Caco-2 (cell line): ENCODE measurements around the gene POU2AF1. TPM values are rescaled to one million over a fixed set of nuclear protein-coding genes. Genes with fewer than 3 reads are reported as not detected.

Experiments used
- BruUV-seq: library from RNA; stranded (reverse); fragments of 400-500 nt; replicated peaks from 2 replicates; lab custom pipeline; 2021; lab: Mats Ljungman, UMichigan
- CTCF ChIA-PET: fragments of 300-600 bp; sonication (Branson Sonifier 250); formaldehyde crosslinking; loops from one replicate; lab custom pipeline; 2022; ENCODE audit warnings: antibody characterized with exemption; lab: Charles Lee
- POLR2A ChIA-PET: fragments of 300-600 bp; sonication (Branson Sonifier 250); formaldehyde crosslinking; loops from one replicate; lab custom pipeline; 2022; ENCODE audit warnings: antibody characterized with exemption; lab: Charles Lee
- DNase-seq, 2 experiments: peaks; one replicate each; pipeline versions ENCODE4 v3.0.0 to v3.0.0-alpha.2; 2020 to 2022
- H3K27me3 ChIP-seq: replicated peaks from 2 replicates; pipeline ENCODE4 v1.6.0; 2011; ENCODE audit warnings: low read length; ENCODE audit not compliant: control insufficient read depth, insufficient read depth
- H3K36me3 ChIP-seq: 2 replicates; pipeline ENCODE4 v1.5.1; 2011; ENCODE audit warnings: low read length; ENCODE audit not compliant: control insufficient read depth, insufficient read depth
- H3K4me1 ChIP-seq: fragments of 250-450 bp; sonication (Bioruptor Pico); 2 replicates; pipeline ENCODE4 v1.5.1; 2020; ENCODE audit warnings: mild to moderate bottlenecking
- H3K4me3 ChIP-seq: 2 replicates; pipeline ENCODE4 v1.5.1; 2011; ENCODE audit warnings: low read depth, mild to moderate bottlenecking, control low read depth, low read length
- H3K9me3 ChIP-seq: fragments of 250-450 bp; sonication (Bioruptor Pico); 2 replicates; pipeline ENCODE4 v1.5.1; 2020; ENCODE audit warnings: mild to moderate bottlenecking, moderate library complexity
- H3K27ac Mint-ChIP-seq: one replicate; pipeline ENCODE4 v1.8.0; 2022; ENCODE audit warnings: mixed read lengths; ENCODE audit not compliant: unreplicated experiment
- H3K27me3 Mint-ChIP-seq: one replicate; pipeline ENCODE4 v1.8.0; 2022; ENCODE audit warnings: mixed read lengths; ENCODE audit not compliant: insufficient read depth, unreplicated experiment
- H3K36me3 Mint-ChIP-seq: one replicate; pipeline ENCODE4 v1.8.0; 2022; ENCODE audit warnings: mild to moderate bottlenecking, mixed read lengths; ENCODE audit not compliant: insufficient read depth, unreplicated experiment
- H3K4me1 Mint-ChIP-seq: one replicate; pipeline ENCODE4 v1.8.0; 2022; ENCODE audit warnings: low read depth, mixed read lengths; ENCODE audit not compliant: unreplicated experiment
- H3K4me3 Mint-ChIP-seq: one replicate; pipeline ENCODE4 v1.8.0; 2022; ENCODE audit warnings: mild to moderate bottlenecking, moderate library complexity, mixed read lengths; ENCODE audit not compliant: unreplicated experiment
- H3K9me3 Mint-ChIP-seq: one replicate; pipeline ENCODE4 v1.8.0; 2022; ENCODE audit warnings: mixed read lengths; ENCODE audit not compliant: unreplicated experiment
- intact Hi-C: fragments of 100-400 bp; cut with micrococcal nuclease; formaldehyde crosslinking; loops from one replicate; pipeline ENCODE4 v1.10.0; 2022; ENCODE audit not compliant: unreplicated experiment
- total RNA-seq: library from RNA; stranded (reverse); gene quantifications from 2 replicates; pipeline ENCODE4 v1.2.3, GENCODE V29; 2022
- TF ChIP-seq, protein P1 (sequence below), 2 experiments: fragments of 200-600 bp in 1 of 2; IDR thresholded peaks; 1 replicate in 1 of 2; 2 replicates in 1 of 2; pipeline versions ENCODE4 v1.5.1 to v1.8.0; 2011 to 2022; ENCODE audit warnings: antibody characterized with exemption in 1 of 2, control low read depth in 1 of 2, inconsistent platforms in 1 of 2, low read depth in 1 of 2, low read length in 1 of 2, mild to moderate bottlenecking in 1 of 2, moderate library complexity in 1 of 2; ENCODE audit not compliant: insufficient read depth in 1 of 2, severe bottlenecking in 1 of 2, unreplicated experiment in 1 of 2

POU2AF1 gene
- total RNA-seq, 1 experiment from 2014 or later = 2.7 TPM

DNA sequence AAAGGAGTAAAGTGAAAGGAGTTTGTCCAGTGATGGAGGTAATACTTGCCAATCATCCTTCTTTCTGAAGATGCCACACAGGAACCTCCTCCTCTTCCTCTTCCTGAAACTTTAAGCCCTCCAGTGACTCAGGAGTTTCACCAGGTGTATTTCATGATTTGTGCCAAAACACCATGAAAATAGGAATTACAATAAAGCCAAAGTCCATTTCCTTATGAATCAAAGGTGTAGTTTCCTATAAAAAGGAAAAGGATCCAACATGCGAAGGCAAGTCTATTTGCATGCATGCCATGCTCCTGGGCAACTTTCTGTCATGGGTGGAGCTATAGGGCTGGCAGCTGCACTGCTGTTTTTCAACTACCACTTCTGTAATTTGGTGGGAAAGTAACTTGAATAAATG is 9.8 kb upstream of the POU2AF1 start:
- Mint-ChIP-seq H3K27me3 (no peaks in the 10 kb centered on the region), H3K4me3 (no peak overlapping the region), H3K27ac (no peak overlapping the region), H3K4me1 (no peaks in the 10 kb centered on the region), H3K36me3 (no peaks in the 10 kb centered on the region), H3K9me3 (peaks cover 10% of the 10 kb centered on the region)
- TF ChIP-seq, protein P1, sequence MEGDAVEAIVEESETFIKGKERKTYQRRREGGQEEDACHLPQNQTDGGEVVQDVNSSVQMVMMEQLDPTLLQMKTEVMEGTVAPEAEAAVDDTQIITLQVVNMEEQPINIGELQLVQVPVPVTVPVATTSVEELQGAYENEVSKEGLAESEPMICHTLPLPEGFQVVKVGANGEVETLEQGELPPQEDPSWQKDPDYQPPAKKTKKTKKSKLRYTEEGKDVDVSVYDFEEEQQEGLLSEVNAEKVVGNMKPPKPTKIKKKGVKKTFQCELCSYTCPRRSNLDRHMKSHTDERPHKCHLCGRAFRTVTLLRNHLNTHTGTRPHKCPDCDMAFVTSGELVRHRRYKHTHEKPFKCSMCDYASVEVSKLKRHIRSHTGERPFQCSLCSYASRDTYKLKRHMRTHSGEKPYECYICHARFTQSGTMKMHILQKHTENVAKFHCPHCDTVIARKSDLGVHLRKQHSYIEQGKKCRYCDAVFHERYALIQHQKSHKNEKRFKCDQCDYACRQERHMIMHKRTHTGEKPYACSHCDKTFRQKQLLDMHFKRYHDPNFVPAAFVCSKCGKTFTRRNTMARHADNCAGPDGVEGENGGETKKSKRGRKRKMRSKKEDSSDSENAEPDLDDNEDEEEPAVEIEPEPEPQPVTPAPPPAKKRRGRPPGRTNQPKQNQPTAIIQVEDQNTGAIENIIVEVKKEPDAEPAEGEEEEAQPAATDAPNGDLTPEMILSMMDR (IDR thresholded peaks at IDR 0.05; ENCODE audit: insufficient read depth in 1 of 2, low read depth in 1 of 2, low read length in 1 of 2, severe bottlenecking in 1 of 2, unreplicated experiment in 1 of 2) = no peak
- H3K9me3 ChIP-seq = no peaks in the 10 kb centered on the region
- intact Hi-C loops = no loop called here
- H3K4me3 ChIP-seq = no peak overlapping the region
- CTCF ChIA-PET = no interaction called here
- no peaks in the 10 kb centered on the region for H3K27me3 ChIP-seq
- H3K4me1 ChIP-seq = no peaks in the 10 kb centered on the region
- BruUV-seq = no TSS peak
- no peak for DNase-seq
- H3K36me3 ChIP-seq = no peaks in the 10 kb centered on the region
- POLR2A ChIA-PET = no interaction called here

DNA sequence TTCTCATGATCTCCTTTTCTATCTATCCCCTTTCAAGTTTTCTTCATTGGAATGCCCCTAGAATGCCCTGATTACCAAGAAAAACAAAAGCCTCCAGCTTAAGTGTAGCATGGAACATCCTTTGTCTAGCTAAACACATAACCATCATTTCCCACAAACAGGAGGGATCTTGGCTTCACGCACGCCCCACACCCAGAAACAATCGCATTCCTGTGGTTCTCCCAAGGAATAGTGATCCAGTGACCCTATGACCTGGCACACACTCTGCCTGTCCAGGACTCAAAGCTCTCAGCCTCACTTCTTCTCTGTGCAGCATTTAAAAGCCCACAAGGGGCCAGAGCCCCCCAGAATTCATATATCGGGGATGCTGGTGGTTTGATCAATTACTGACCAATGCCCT is 9.3 kb upstream of the POU2AF1 start:
- CTCF ChIA-PET = no interaction called here
- no peaks in the 10 kb centered on the region for H3K36me3 ChIP-seq
- H3K36me3 Mint-ChIP-seq = no peaks in the 10 kb centered on the region
- peaks cover 10% of the 10 kb centered on the region for H3K9me3 Mint-ChIP-seq
- intact Hi-C loops = no loop called here
- H3K4me3 Mint-ChIP-seq = no peak overlapping the region
- no TSS peak for BruUV-seq
- no peak overlapping the region for H3K4me3 ChIP-seq
- POLR2A ChIA-PET = no interaction called here
- H3K27me3 ChIP-seq = no peaks in the 10 kb centered on the region
- no peaks in the 10 kb centered on the region for H3K4me1 ChIP-seq
- no peaks in the 10 kb centered on the region for H3K27me3 Mint-ChIP-seq
- H3K27ac Mint-ChIP-seq = no peak overlapping the region
- H3K9me3 ChIP-seq = no peaks in the 10 kb centered on the region
- H3K4me1 Mint-ChIP-seq = no peaks in the 10 kb centered on the region
- no peak for DNase-seq
- TF ChIP-seq, protein P1 (IDR thresholded peaks at IDR 0.05; ENCODE audit: insufficient read depth in 1 of 2, low read depth in 1 of 2, low read length in 1 of 2, severe bottlenecking in 1 of 2, unreplicated experiment in 1 of 2) = no peak

- BruUV-seq = no TSS peak
These were observed 8.3 kb upstream of the POU2AF1 start for GRCh38 chr11:111387363-111387762.

More at GRCh38 chr11:111387363-111387762, 8.3 kb upstream of the POU2AF1 start:
- no peak overlapping the region for H3K4me3 Mint-ChIP-seq
- H3K9me3 Mint-ChIP-seq = peaks cover 10% of the 10 kb centered on the region
- DNase-seq = no peak
- no peaks in the 10 kb centered on the region for H3K4me1 Mint-ChIP-seq
- H3K4me1 ChIP-seq = no peaks in the 10 kb centered on the region
- H3K9me3 ChIP-seq = no peaks in the 10 kb centered on the region
- POLR2A ChIA-PET = no interaction called here
- intact Hi-C loops = no loop called here
- H3K4me3 ChIP-seq = no peak overlapping the region
- H3K27me3 Mint-ChIP-seq = no peaks in the 10 kb centered on the region
- TF ChIP-seq, protein P1 (IDR thresholded peaks at IDR 0.05; ENCODE audit: insufficient read depth in 1 of 2, low read depth in 1 of 2, low read length in 1 of 2, severe bottlenecking in 1 of 2, unreplicated experiment in 1 of 2) = no peak
- no peaks in the 10 kb centered on the region for H3K27me3 ChIP-seq
- no peaks in the 10 kb centered on the region for H3K36me3 ChIP-seq
- CTCF ChIA-PET = no interaction called here
- H3K36me3 Mint-ChIP-seq = no peaks in the 10 kb centered on the region
- no peak overlapping the region for H3K27ac Mint-ChIP-seq
